H1 (cell line): ENCODE measurements around the gene SLC43A1. TPM values are rescaled to one million over a fixed set of nuclear protein-coding genes. Genes with fewer than 3 reads are reported as not detected.

Experiments used
- CEBPB ChIP-seq: IDR thresholded peaks from 2 replicates; pipeline ENCODE4 v1.6.1; 2012; ENCODE audit warnings: low read depth, low read length
- EZH2 ChIP-seq: fragments of 200-600 bp; sonication (generic); IDR thresholded peaks from 2 replicates; pipeline ENCODE4 v1.7.1; 2012; ENCODE audit warnings: low read depth, mild to moderate bottlenecking, moderate library complexity, low read length, inconsistent platforms; ENCODE audit not compliant: severe bottlenecking
- GABPA ChIP-seq: IDR thresholded peaks from 2 replicates; pipeline ENCODE4 v1.6.1; 2011; ENCODE audit warnings: mild to moderate bottlenecking, low read length, moderate library complexity, borderline replicate concordance; ENCODE audit not compliant: insufficient read depth
- GTF2F1 ChIP-seq: IDR thresholded peaks from 2 replicates; pipeline ENCODE4 v1.6.1; 2012; ENCODE audit warnings: low read depth, low read length, improper control_type of control experiment, borderline replicate concordance
- KDM4A ChIP-seq: IDR thresholded peaks from one replicate; pipeline ENCODE4 v1.7.1; 2012; ENCODE audit warnings: low read depth, mild to moderate bottlenecking, moderate library complexity, low read length, inconsistent platforms; ENCODE audit not compliant: severe bottlenecking
- RAD21 ChIP-seq, 2 experiments: IDR thresholded peaks in 1 of 2; conservative IDR thresholded peaks in 1 of 2; 2 replicates each; pipeline ENCODE4 v1.6.1; 2011; ENCODE audit warnings: low read depth in 2 of 2, low read length in 2 of 2, improper control_type of control experiment in 1 of 2, inconsistent platforms in 1 of 2, mild to moderate bottlenecking in 1 of 2, moderate library complexity in 1 of 2
- SIX5 ChIP-seq: IDR thresholded peaks from 2 replicates; pipeline ENCODE4 v1.6.1; 2011; ENCODE audit warnings: mild to moderate bottlenecking, low read depth, low read length
- SP1 ChIP-seq: IDR thresholded peaks from 2 replicates; pipeline ENCODE4 v1.6.1; 2011; ENCODE audit warnings: low read depth, low read length
- polyA plus RNA-seq, 7 experiments: library from polyadenylated mRNA; depleted of rRNA in 3 of 7; stranded (reverse) in 5 of 7; unstranded in 2 of 7; fragments of >200 nt in 5 of 7; fragments of 200-250 nt in 2 of 7; gene quantifications; 1 replicate in 5 of 7; 2 replicates in 1 of 7; 4 replicates in 1 of 7; pipeline versions ENCODE4 v1.2.1 to v1.2.3, GENCODE V29; 2011 to 2013; ENCODE audit warnings: missing spikeins in 2 of 7, mixed read lengths in 2 of 7
- total RNA-seq: library from RNA; stranded (reverse); fragmentation: NEBNext Ultra II Directional; extraction: Animal tissue kit (Norgen Biotek cat#: 25700); gene quantifications from 2 replicates; pipeline ENCODE4 v1.2.1, GENCODE V29; 2021
- TF ChIP-seq, protein P1 (sequence below): fragments of 300-600 bp; sonication (generic); IDR thresholded peaks from 2 replicates; pipeline ENCODE4 v1.7.1; 2012; ENCODE audit warnings: low read length, moderate library complexity, mild to moderate bottlenecking, inconsistent platforms; ENCODE audit not compliant: insufficient replicate concordance

SLC43A1 gene
- total and polyA plus RNA-seq, 2 of the 8 experiments (the other 6 are each of a cell fraction or from before 2014, with no cell fraction given), result 34.5 to 58.0 TPM

DNA sequence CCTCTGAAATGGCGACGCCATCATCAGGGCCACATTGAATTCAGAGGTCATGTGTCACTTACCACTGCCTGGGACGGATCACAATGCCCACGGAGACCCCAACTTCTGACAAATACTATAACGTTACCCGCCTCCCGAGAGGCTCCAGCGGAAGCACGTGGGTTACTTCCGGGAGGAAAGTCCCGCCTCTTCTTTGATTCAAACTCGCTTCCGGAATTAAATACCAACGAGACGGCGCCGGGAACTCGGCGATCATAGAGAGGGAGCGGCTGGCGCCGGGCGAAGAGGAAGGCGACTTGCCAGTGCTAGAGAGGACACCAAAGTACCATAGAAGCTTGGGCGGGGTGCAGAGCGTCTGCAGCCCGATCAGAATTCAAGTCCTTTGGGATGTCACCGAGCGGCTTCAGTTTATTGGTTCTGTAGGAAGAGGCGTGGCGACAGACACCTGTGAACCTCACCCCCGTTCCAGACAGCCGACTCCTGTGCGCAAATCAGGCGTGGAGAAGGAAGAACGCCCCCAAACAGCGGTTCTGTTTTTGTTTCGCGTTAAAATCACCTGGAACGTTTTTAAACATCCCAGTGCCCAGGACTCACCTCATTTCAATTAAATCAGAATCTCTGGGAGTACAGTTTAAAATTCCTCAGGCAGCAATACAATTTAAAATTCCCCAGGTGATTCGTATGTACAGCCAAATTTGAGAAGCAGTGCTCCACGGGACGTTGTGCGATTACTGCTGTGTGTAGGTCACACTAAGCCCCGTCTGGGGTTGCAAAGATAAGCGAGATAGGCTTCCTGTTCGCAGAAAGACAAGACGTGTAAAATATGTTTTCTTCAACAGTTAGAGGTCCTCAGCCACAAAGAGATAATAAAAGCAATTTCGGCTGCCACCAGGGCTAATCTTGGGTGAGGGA, 15.3 kb upstream of the SLC43A1 start, which contains the start of gene TIMM10 (continued):
- TF ChIP-seq, protein P1, sequence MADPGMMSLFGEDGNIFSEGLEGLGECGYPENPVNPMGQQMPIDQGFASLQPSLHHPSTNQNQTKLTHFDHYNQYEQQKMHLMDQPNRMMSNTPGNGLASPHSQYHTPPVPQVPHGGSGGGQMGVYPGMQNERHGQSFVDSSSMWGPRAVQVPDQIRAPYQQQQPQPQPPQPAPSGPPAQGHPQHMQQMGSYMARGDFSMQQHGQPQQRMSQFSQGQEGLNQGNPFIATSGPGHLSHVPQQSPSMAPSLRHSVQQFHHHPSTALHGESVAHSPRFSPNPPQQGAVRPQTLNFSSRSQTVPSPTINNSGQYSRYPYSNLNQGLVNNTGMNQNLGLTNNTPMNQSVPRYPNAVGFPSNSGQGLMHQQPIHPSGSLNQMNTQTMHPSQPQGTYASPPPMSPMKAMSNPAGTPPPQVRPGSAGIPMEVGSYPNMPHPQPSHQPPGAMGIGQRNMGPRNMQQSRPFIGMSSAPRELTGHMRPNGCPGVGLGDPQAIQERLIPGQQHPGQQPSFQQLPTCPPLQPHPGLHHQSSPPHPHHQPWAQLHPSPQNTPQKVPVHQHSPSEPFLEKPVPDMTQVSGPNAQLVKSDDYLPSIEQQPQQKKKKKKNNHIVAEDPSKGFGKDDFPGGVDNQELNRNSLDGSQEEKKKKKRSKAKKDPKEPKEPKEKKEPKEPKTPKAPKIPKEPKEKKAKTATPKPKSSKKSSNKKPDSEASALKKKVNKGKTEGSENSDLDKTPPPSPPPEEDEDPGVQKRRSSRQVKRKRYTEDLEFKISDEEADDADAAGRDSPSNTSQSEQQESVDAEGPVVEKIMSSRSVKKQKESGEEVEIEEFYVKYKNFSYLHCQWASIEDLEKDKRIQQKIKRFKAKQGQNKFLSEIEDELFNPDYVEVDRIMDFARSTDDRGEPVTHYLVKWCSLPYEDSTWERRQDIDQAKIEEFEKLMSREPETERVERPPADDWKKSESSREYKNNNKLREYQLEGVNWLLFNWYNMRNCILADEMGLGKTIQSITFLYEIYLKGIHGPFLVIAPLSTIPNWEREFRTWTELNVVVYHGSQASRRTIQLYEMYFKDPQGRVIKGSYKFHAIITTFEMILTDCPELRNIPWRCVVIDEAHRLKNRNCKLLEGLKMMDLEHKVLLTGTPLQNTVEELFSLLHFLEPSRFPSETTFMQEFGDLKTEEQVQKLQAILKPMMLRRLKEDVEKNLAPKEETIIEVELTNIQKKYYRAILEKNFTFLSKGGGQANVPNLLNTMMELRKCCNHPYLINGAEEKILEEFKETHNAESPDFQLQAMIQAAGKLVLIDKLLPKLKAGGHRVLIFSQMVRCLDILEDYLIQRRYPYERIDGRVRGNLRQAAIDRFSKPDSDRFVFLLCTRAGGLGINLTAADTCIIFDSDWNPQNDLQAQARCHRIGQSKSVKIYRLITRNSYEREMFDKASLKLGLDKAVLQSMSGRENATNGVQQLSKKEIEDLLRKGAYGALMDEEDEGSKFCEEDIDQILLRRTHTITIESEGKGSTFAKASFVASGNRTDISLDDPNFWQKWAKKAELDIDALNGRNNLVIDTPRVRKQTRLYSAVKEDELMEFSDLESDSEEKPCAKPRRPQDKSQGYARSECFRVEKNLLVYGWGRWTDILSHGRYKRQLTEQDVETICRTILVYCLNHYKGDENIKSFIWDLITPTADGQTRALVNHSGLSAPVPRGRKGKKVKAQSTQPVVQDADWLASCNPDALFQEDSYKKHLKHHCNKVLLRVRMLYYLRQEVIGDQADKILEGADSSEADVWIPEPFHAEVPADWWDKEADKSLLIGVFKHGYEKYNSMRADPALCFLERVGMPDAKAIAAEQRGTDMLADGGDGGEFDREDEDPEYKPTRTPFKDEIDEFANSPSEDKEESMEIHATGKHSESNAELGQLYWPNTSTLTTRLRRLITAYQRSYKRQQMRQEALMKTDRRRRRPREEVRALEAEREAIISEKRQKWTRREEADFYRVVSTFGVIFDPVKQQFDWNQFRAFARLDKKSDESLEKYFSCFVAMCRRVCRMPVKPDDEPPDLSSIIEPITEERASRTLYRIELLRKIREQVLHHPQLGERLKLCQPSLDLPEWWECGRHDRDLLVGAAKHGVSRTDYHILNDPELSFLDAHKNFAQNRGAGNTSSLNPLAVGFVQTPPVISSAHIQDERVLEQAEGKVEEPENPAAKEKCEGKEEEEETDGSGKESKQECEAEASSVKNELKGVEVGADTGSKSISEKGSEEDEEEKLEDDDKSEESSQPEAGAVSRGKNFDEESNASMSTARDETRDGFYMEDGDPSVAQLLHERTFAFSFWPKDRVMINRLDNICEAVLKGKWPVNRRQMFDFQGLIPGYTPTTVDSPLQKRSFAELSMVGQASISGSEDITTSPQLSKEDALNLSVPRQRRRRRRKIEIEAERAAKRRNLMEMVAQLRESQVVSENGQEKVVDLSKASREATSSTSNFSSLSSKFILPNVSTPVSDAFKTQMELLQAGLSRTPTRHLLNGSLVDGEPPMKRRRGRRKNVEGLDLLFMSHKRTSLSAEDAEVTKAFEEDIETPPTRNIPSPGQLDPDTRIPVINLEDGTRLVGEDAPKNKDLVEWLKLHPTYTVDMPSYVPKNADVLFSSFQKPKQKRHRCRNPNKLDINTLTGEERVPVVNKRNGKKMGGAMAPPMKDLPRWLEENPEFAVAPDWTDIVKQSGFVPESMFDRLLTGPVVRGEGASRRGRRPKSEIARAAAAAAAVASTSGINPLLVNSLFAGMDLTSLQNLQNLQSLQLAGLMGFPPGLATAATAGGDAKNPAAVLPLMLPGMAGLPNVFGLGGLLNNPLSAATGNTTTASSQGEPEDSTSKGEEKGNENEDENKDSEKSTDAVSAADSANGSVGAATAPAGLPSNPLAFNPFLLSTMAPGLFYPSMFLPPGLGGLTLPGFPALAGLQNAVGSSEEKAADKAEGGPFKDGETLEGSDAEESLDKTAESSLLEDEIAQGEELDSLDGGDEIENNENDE, result no peak
- TF ChIP-seq SP1, result peak; percentile 72
- TF ChIP-seq GTF2F1, result no peak
- TF ChIP-seq CEBPB, result no peak
- peak; percentile 69; the same call in 1 of the 2 replicates for TF ChIP-seq GABPA
- peak in 1 of 2 experiments; percentile 13; a peak in 1 of 4 replicates for TF ChIP-seq RAD21 (IDR thresholded peaks at IDR 0.05 in 1 of 2, conservative IDR thresholded peaks at IDR 0.05 in 1 of 2; ENCODE audit: low read depth in 2 of 2, low read length in 2 of 2)
- TF ChIP-seq KDM4A, result no peak
- TF ChIP-seq SIX5, result peak; percentile 7; the same call in 1 of the 2 replicates
- TF ChIP-seq EZH2, result no peak
